ENCODE measurements around the gene SMYD3.

- TF ChIP-seq CTCF (IDR thresholded peaks at IDR 0.05; ENCODE audit: poor library complexity) (no peak), EZH2phosphoT487 (IDR thresholded peaks at IDR 0.05; ENCODE audit: low read depth, severe bottlenecking, unreplicated experiment) (no peak), EZH2 (IDR thresholded peaks at IDR 0.05; ENCODE audit: borderline replicate concordance) (no peak)
Observed at GRCh38 chr1:245987219-245987545, 519.9 kb downstream of the SMYD3 start.

Data from hepatocyte (in vitro differentiated cells).